KOPT-K1 (cell line): ENCODE measurements around the gene DOCK3.
"Not testable (repeated sequence)": the region's sequence is repeated elsewhere in the genome, so short reads cannot be mapped to it uniquely, and the experiment has no call there.

Experiments used
- H3K27ac ChIP-seq: fragments of 200-600 bp; sonication (generic); 2 replicates; pipeline ENCODE4 v1.5.1; 2016; ENCODE audit warnings: antibody characterized with exemption, mild to moderate bottlenecking, low read depth, low read length; ENCODE audit not compliant: poor library complexity, severe bottlenecking
- H3K36me3 ChIP-seq: fragments of 200-600 bp; sonication (generic); 2 replicates; pipeline ENCODE4 v1.5.1; 2017; ENCODE audit warnings: antibody characterized with exemption, mild to moderate bottlenecking, low read length, moderate library complexity; ENCODE audit not compliant: insufficient read depth
- H3K9me3 ChIP-seq: fragments of 200-600 bp; sonication (generic); 2 replicates; pipeline ENCODE4 v1.5.1; 2017; ENCODE audit warnings: antibody characterized with exemption, low read length, mild to moderate bottlenecking; ENCODE audit not compliant: insufficient read depth, poor library complexity, severe bottlenecking

DOCK3 gene

DNA sequence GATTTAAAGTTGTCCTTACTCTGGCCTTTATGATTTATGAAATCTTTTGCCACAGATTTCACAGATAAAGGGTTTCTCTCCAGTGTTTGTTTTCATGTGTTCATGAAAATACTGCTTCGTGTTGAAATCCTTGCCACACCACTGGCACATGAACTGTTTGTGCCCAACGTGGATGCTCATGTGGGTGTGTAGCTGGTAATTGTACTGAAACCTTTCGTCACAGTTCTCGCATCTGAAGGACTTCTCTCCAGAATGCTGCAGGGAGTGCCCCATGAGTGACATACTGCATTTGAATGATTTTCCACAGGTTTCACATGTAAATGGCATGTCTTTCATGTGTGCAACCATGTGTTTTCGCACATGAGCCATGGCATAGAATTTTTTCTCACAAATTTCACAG, 111.9 kb downstream of the DOCK3 start:
- Histone ChIP-seq H3K36me3 (no peaks in the 10 kb centered on the region), H3K27ac (no peak overlapping the region), H3K9me3 (no peaks in the 10 kb centered on the region)

DNA sequence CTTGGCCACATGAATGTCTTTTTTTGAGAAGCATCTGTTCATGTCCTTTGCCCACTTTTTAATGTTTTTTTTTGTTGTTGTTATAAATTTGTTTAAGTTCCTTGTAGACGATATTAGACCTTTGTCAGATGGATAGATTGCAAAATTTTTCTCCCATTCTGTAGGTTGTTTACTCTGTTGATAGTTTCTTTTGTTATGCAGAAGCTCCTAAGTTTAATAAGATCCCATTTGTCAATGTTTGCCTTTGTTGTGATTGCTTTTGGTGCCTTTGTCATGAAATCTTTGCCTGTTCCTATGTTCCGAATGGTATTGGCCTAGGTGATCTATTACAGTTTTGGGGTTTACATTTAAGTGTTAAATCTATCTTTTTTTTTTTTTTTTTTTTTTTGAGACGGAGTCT, 116.2 kb downstream of the DOCK3 start:
- H3K9me3 ChIP-seq, H3K36me3 ChIP-seq, H3K27ac ChIP-seq: not testable (repeated sequence)

DNA sequence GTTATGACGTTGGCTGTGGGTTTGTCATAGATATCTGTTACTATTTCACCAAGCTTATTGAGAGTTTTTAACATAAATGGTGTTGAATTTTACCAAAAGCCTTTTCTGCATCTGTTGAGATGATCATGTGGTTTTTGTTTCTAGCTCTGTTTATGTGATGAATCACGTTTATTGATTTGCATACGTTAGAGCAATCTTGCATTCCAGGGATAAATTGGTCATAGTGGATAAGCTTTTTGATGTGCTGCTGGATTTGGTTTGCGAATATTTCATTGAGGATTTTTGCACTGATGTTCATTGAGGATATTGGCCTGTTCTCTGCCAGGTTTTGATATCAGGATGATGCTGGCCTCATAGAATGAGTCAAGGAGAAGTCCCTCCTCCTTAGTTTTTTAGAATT, 117.8 kb downstream of the DOCK3 start:
- Histone ChIP-seq H3K27ac (no peak overlapping the region), H3K9me3 (no peaks in the 10 kb centered on the region), H3K36me3 (no peaks in the 10 kb centered on the region)

DNA sequence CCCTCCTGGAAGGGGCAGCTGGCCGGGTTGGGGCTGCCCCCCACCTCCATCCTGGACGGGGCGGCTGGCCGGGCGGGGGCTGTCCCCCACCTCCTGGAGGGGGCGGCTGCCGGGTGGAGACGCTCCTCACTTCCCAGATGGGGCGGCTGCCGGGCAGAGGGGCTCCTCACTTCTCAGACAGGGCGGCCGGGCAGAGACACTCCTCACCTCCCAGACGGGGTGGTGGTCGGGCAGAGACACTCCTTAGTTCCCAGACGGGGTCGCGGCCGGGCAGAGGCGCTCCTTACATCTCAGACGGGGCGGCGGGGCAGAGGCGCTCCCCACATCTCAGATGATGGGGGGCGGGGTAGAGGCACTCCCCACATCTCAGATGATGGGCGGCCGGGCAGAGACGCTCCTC, 129.1 kb downstream of the DOCK3 start:
- H3K36me3 ChIP-seq, H3K27ac ChIP-seq: not testable (repeated sequence)
- H3K9me3 ChIP-seq: peaks cover 39% of the 10 kb centered on the region

DNA sequence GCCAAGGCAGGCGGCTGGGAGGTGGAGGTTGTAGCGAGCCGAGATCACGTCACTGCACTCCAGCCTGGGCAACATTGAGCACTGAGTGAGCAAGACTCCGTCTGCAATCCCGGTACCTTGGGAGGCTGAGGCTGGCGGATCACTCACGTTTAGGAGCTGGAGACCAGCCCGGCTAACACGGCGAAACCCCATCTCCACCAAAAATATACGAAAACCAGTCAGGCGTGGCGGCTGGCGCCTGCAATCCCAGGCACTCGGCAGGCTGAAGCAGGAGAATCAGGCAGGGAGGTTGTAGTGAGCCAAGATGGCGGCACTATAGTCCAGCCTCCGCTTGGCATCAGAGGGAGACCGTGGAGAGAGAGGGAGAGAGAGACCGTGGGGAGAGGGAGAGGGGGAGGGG, 129.6 kb downstream of the DOCK3 start:
- H3K27ac ChIP-seq, H3K36me3 ChIP-seq: not testable (repeated sequence)
- peaks cover 34% of the 10 kb centered on the region for H3K9me3 ChIP-seq

DNA sequence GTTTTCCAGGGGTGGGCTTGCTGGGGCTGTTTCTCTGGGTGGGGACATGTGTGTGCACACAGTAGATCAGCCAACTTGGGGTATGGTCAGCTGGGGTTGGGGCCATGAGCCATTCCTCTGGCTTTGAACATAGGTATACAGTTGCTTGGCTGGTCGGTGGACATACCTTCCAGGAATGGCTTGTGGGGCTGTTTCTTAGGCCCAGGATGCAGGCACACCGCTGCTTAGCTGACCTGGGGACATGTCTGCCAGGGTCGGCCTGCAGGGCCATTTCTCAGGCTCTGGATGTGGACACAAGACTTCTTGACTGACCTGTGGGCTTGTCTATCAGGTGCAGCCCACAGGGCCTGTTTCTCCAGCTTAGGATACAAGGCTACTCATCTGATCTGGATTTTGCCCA, 130.6 kb downstream of the DOCK3 start:
- Histone ChIP-seq H3K36me3 (no peaks in the 10 kb centered on the region), H3K27ac (no peak overlapping the region), H3K9me3 (peaks cover 26% of the 10 kb centered on the region)

DNA sequence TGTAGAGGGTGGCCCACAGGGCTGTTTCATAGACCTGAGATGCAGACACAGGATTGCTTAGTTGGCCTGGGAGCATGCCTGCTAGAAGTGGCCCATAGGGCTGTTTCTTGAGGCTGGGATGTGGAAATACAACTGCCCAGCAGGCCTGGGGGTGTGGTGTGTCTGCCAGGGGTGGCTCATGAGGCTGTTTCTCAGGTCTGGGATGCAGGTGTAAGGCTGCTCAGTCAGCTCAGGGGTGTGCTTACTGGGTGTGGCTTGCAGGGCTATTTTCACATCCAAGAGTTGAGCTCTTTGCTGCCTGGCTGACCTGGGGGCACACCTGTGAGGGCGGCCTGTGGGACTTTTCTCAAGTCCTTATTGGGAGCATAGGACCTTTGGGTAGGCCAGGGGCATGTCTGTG, 131.3 kb downstream of the DOCK3 start:
- no peaks in the 10 kb centered on the region for H3K36me3 ChIP-seq
- peaks cover 19% of the 10 kb centered on the region for H3K9me3 ChIP-seq
- H3K27ac ChIP-seq: no peak overlapping the region

DNA sequence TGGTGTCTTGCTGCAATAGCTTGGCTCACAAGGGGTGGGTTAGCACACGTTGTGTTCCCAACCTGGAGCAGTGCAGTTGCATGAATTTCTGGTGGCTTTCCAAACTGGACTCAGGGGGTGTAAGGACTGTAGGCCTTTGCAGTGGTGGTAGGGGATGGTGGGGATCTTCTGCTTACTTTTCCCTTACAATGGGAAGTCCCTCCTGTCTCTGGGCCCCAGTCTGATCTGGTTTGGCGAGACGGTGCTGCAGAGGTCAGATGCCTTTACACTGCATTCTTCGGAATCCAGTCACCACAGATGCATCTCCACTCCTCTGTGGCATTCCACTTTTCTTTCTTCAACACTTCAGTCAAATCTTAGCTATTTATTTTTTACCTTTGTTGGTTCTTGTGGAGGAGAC, 132.1 kb downstream of the DOCK3 start:
- no peak overlapping the region for H3K27ac ChIP-seq
- no peaks in the 10 kb centered on the region for H3K36me3 ChIP-seq
- H3K9me3 ChIP-seq: peaks cover 11% of the 10 kb centered on the region

DNA sequence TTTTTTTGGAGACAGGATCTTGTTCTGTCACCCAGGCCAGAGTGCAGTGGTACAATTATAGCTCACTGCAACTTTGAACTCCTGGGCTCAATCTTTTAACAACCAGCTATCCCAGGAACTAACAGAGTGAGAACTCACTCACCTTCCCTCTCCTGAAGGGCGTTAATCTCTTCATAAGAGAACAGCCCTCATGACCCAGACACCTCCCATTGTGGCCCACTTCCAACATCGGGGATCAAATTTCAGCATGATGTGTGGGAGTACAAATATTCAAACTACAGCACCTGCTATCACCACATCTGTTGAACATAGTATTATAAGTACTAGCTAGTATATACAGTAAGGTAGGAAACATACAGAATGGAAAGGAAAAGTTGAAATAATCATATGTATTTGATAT, 132.5 kb downstream of the DOCK3 start:
- Histone ChIP-seq H3K9me3 (peaks cover 11% of the 10 kb centered on the region), H3K36me3 (no peaks in the 10 kb centered on the region), H3K27ac (no peak overlapping the region)

DNA sequence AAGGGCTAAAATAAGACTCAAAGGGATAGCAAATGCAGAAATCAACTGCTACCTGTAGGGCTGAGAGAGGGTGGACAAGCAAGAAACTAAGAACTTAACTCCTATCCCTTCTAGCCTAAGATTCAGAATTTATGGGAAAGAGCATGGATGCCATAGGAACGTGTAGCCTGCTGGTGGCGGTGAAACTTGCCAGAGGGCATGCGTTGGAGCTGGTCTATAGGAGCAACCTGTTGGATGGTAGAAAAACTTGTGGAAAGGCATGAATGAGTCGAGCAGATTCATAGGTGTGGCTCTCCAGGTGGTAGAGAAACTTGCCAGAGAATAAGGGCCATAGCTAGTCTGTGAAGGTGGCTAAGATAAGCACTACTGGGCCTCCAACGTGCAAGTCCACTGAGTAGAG, 137.2 kb downstream of the DOCK3 start:
- Histone ChIP-seq H3K27ac (no peak overlapping the region), H3K9me3 (no peaks in the 10 kb centered on the region), H3K36me3 (no peaks in the 10 kb centered on the region)

DNA sequence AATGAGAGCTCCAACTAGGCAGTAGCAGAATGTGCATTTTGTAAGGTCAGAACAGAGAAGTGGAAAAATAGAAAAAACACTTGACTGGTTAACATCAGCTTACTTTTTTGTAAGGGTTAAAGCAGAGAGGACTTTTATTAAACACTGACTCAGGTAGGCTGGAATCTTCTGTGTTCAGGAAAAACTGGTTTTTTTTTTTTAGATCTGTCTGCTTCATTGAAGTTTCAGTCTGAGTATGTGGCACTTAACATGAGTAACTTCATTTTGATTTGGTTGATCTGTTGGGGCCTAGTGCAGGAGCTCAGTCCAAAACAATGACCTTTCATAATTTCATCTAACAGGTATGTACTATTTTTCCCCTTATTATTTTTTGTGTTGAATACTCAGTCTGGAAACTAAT, 141.1 kb downstream of the DOCK3 start:
- no peak overlapping the region for H3K27ac ChIP-seq

DNA sequence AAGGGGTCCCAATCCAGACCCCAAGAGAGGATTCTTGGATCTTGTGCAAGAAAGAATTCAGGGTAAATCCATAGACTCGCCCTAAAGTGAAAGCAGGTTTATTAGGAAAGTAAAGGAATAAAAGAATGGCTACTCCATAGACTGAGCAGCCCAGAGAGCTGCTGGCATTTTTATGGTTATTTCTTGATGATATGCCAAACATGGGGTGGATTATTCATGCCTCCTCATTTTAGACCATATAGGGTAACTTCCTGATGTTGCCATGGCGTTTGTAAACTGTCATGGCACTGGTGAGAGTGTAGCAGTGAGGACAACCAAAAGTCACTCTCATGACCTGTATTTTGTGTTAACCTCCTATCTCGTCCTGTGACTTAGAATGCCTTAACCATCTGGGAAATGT, 142.2 kb downstream of the DOCK3 start:
- no peaks in the 10 kb centered on the region for H3K36me3 ChIP-seq
- peaks cover 5% of the 10 kb centered on the region for H3K9me3 ChIP-seq
- H3K27ac ChIP-seq: no peak overlapping the region

More for the DNA sequence above, 141.1 kb downstream of the DOCK3 start:
- Histone ChIP-seq H3K36me3 (no peaks in the 10 kb centered on the region), H3K9me3 (peaks cover 5% of the 10 kb centered on the region)

DNA sequence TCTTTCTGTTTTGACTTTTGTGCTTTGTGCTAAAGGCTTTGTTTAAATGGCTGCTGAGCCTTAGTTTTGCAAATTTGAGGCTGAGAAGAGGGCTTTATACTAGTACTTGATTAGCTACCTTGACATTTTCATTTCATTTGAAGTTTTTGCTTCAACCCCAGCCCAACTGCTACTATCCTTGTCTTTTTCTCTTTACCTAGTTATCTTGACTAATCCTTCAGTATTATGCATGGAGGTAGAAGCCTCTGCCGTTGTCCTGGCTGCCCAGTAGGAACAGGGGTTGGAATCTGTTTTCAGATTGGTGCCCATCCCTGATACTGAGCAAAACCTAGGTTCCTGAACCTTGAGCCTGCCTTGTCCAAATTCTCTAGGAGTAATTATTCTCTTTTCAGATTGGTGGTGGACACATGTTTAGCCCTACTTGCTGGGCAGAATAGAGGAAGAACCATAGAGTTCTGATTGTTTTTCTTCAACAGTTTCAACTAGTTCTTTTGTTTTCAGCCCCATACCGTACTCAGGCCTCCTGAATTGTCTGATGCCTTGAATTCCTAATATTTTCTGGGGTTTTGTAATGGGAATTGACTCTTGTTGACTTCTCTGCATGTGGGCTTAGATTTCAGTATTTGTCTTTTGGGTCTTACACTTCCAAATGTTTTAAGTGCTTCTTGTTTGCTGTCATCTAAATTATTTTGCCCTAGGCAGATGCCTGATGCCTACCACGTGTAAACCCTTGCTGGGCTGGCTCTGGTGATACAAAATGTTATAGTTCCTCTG, 143.2 kb downstream of the DOCK3 start:
- Histone ChIP-seq H3K36me3 (no peaks in the 10 kb centered on the region), H3K9me3 (peaks cover 5% of the 10 kb centered on the region), H3K27ac (no peak overlapping the region)

DNA sequence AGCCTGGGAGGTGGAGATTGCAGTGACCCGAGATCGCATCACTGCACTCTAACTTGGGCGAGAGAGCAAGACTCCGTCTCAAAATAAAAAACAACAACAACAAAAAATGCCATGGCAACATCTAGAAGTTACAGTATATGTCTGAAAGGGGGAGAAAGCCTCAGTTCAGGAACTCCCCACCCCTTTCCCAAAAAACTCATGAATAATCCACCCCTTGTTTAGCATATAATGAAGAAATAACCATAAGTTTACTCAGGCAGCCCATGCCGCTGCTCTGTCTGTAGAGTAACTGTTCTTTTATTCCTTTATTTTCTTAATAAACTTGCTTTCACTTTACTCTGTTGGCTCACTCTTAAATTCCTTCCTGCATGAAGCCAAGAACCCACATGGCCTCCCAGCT, 145.2 kb downstream of the DOCK3 start:
- Histone ChIP-seq H3K36me3 (no peaks in the 10 kb centered on the region), H3K27ac (no peak overlapping the region), H3K9me3 (peaks cover 9% of the 10 kb centered on the region)

DNA sequence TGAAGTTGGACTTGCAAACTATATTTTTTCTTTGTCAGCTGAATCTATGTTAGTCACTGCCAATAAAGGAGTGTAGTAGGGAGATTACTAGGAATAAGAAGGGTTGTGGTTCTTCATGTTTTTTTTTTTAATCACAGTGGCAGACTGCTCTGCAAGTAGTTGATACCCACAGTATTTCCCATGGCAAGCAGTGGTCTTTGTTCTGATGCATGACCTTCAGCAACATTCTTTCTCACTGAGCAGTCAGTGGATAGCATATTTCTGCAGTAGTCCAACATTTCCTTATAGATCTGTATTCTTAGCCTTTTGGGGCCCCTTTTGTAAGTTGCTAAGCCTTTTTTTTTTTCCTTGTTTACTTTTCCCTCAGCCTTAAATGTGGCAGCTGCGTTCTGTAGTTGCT, 151.1 kb downstream of the DOCK3 start:
- Histone ChIP-seq H3K27ac (no peak overlapping the region), H3K36me3 (no peaks in the 10 kb centered on the region), H3K9me3 (peaks cover 4% of the 10 kb centered on the region)

DNA sequence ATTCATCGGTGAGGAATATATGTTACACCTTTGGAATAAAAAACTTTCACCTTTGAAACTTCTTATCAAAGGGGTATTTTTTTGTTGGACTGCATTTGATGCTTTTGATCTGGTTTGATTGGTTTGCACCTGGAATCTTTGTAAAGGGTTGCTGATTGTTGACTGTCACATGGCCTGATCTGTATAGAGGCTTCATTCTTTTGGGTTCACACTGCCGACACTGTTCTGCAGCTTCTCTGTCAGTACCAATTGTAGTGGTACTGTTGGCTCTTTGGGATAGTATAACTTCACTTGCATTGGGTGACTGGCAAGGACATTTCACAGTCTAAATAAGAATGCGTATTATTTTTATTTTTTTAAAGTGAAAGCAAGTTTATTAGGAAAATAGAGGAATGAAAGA, 155.7 kb downstream of the DOCK3 start:
- Histone ChIP-seq H3K27ac (no peak overlapping the region), H3K9me3 (peaks cover 19% of the 10 kb centered on the region), H3K36me3 (no peaks in the 10 kb centered on the region)
